GM21619 (cell line): ENCODE measurements around the gene PEX11G.
A peak's percentile ranks its signal among the peaks of the same experiment; 100 is the strongest.

Experiments used
- ATAC-seq: cut with Tn5 transposase; IDR thresholded peaks from one replicate; pipeline ENCODE4 v1.9.1; 2021; ENCODE audit not compliant: unreplicated experiment

The PEX11G gene

DNA sequence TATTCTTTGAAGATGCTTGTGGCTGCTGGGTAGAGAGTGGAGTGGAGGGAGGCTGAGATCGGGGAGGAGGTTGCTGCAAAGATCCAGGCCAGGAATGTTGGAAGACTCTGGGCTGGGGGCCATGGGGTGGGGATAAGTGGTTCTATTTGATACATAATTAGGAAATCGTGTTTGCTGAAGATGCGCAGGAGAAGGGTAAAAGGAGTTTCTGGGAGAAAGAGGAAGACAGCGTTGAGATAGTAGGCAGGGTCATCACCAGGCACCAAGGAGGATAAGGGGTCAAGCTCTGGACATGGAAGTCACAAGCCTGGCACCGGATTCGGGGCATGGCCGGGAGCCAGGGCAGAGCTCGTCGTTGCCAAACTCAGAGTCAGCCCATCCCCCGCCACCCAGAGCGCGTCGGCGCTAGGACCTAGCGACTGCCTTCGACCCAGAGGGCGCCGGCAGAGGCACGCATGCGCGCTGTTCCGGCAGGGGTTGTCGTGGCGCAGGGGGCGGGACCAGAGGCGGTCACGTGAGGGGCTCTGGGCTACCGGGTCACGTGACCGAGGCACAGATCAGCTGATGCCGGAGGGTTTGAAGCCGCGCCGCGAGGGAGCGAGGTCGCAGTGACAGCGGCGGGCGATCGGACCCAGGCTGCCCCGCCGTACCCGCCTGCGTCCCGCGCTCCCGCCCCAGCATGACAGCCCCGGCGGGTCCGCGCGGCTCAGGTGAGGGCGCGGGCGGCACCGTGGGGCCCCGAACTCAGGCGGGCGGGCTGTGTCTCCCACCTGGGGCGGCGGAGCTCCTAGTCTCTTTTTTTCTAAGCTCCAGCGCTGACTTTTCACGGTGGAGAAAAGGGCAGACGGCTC lies 33.5 kb upstream of the PEX11G start, which contains the start of gene MCOLN1:
Gene MCOLN1 (plus strand): TSS at position 553 of the 851 bp plus-strand sequence. CDS start 127 bp downstream, at position 680.
- peak; percentile 70 for ATAC-seq

DNA sequence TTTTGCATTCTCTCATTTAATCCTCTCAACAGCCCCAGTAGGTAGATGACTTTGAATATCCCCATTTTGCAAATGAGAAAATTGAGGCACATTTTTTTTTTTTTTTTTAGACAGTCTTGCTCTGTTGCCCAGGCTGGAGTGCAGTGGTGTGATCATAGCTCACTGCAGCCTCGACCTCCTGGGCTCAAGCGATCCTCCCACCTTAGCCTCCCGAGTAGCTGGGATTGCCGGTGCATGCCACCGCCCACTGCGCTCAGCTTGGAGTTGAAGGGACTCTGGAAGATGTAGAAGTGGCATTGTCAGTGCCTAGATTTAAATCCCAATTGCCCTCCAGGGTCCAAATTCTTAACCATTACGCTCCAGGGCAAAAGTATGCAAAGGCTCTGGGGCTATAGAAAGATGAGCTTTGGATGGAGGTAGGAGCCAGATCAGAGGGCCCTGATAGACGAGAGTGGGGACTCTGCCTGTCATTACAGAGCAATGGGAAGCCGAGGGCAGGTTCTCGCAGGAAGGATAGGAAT lies 32.8 kb upstream of the PEX11G start:
- ATAC-seq: no peak

DNA sequence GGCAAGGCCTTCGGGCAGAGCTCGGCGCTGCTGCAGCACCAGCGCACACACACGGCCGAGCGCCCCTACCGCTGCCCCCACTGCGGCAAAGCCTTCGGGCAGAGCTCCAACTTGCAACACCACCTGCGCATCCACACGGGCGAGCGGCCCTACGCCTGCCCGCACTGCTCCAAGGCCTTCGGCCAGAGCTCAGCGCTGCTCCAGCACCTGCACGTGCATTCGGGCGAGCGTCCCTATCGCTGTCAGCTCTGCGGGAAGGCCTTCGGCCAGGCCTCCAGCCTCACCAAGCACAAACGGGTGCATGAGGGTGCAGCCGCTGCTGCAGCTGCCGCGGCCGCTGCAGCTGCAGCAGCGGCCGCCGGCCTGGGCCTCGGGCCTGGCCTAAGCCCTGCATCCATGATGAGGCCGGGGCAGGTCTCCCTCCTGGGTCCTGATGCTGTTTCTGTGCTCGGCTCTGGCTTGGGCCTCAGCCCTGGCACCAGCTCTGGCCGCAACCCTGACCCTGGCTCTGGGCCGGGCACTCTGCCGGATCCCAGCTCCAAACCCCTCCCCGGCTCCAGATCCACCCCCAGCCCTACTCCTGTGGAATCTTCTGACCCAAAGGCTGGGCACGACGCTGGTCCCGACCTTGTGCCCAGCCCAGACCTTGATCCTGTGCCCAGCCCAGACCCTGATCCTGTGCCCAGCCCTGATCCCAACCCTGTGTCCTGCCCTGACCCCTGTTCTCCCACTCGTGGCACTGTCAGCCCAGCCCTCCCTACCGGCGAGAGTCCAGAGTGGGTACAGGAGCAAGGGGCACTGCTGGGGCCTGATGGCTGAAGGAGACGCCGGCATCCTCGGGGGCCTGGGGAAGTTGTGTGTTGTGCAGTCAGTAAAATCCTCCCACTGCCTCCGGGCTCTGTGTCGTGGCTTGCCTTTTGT lies 31.6 kb upstream of the PEX11G start:
- no peak for ATAC-seq

GRCh38 chr19:7519361-7520130 lies 30.7 kb upstream of the PEX11G start:
- no peak for ATAC-seq

GRCh38 chr19:7516878-7517277 lies 28.0 kb upstream of the PEX11G start:
- ATAC-seq: no peak

- no peak for ATAC-seq
Observed at GRCh38 chr19:7516333-7516732, 27.5 kb upstream of the PEX11G start.

- ATAC-seq: no peak
Observed at GRCh38 chr19:7515645-7516151, 26.9 kb upstream of the PEX11G start, which contains the start of gene ZNF358. Gene ZNF358, plus strand, starts transcription at chr19:7516103. Its CDS starts 3,140 bp downstream, at chr19:7519243.

DNA sequence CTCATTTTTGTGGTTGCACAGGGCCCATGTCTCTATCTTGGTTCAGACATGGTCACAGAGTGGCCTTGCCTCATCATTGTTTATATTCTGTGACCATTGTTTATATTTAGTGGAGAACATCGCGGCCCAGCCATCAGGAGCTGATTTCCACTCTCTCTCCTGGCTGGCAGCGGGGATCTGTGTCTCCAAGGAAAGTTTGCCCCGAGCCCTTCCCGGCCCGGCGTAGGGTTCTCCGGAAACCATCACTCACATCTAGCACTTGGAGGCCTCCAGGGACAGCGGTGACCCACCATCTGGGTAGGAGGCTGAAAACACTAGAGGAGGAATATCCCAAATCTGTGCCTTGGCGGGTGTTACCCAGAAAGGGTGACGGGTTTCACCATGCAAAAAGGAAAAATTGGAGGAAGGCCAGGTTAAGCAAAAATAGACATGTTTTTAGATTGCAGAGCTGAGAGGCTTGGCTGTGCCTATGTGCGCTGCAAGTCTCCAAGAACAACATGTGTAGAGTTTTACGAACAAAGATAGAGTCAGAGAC lies 26.3 kb upstream of the PEX11G start:
- ATAC-seq: no peak

DNA sequence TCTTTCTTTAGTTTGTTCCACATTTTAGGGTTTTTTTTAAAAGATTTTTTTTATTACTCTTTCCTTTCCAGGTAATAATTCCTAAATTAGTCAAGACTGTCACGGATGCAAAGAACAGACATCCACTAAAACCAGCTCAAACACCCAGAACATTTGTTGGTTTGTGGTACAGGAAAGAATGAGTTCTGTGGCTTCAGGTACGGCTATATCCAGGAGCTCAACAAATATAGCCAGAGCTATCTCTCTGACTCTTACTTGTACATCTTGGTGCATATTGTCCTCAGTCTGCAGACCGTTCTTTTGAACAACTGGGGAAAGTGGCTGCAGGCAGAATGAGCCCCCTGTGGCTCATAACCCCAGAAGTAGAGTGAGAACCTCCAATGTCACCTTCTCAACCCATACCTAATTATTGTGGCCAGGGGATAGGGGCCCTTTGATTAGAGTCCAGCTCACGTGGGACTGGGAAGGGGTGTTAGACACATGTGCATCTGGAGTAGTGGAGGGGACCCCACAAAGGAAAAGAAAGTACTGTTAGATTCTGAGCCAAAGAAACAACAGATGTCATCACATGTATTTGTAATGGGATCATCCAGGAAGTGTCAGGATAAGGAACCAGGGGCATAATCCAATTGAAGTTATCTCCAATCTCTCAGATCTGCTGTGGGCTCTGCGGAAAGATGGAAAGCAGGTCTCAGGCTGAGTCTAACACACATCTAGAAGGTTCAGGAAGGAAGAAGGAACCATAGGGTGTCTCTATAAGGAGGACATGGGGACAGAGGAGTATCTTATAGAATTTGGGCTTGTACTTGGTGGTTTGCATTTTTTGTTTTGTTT lies 25.2 kb upstream of the PEX11G start:
- no peak for ATAC-seq

DNA sequence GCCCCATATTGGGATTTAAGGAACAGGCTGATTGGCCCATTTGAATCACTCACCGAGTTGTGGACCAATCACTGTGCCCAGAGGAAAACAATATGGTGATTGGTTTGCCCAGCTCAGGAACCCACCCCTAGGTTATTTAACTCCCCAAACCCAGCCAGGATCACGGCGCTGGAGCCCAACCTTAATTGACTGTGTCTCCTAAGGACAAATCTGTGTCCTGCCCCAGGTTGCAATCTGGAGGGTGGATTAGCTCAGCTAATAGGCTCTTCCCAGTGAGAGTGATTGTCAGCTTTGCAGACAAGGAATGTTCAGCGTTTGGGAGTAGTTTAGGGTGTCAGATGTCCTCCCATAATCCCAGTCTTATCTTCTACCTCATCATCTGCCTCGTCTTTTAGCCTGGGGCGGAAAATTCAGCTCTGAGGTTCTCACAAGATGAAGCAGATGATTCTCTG lies 23.6 kb upstream of the PEX11G start:
- no peak for ATAC-seq

- ATAC-seq: no peak
Observed at GRCh38 chr19:7509625-7510024, 20.8 kb upstream of the PEX11G start.

- ATAC-seq: no peak
Observed at GRCh38 chr19:7507884-7508283, 19.0 kb upstream of the PEX11G start.

GRCh38 chr19:7506385-7507328 lies 17.8 kb upstream of the PEX11G start:
- ATAC-seq: no peak

DNA sequence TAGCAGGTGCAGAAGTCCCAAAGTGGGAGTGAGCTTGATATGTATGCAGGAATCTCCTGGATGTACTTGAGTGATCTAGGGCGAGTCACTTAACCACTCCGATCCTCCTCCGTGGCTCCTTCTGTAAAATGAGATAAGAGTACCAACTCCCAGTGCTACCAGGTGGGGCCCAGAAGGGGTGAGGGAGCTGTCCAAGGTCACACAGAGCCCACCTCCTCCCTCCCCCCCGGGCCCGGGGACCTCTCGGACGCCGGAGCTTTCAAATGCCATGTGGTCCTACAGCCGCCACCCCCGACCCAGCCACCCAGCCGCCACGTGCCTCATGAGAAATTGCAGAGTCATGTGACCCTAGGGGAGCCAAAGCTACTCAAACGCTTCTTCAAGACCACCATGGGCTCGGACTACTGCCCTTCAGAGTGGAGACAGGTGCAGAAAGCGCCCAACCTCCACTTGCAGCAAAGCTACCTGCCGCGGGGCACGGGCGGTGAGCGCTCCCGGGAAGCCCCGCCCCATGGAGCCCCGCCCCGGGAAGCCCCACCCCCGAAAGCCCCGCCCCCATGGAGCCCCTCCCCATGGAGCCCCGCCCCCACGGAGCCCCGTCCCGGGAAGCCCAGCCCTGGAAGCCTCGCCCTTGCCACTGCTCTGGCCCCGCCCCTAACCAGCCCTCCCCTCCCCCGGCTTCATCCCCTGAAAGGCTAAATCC lies 17.0 kb upstream of the PEX11G start:
- ATAC-seq: no peak

DNA sequence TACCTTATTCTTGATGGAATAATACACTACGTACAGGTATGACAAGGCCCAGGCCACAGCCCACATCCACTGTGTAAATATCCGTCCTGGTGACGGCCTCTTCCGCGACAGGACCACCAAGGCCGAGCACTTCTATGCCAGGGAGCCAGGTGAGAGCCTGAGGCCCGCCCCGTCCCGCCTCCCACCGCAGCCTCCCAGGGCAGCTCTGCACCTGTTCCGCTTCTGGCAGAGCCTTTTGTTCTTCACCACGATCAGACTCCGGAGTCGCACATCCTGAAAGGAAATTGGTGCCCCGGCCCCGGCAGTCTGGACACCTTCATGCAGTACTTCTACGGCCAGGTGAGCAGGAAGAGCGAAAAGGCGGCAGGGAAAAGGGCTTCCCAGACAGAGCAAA lies 16.4 kb upstream of the PEX11G start:
- ATAC-seq: no peak

DNA sequence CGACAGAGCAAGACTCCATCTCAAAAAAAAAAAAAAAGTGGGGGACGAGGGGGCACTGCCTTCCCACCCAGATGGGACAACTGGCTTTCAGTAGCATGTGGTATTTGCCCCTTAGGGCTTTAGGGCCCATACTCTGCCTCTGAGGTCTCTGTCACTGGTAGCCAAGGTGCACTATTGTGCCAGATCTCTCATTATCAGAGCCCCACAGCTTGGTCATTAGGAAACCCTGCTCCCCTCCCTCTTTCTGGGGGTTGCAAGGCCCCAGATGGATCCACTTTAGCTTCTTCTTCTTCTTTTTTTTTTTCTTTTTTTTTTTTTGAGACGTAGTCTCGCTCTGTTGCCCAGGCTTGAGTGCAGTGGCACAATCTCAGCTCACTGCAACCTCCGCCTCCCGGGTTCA lies 15.8 kb upstream of the PEX11G start:
- no peak for ATAC-seq

DNA sequence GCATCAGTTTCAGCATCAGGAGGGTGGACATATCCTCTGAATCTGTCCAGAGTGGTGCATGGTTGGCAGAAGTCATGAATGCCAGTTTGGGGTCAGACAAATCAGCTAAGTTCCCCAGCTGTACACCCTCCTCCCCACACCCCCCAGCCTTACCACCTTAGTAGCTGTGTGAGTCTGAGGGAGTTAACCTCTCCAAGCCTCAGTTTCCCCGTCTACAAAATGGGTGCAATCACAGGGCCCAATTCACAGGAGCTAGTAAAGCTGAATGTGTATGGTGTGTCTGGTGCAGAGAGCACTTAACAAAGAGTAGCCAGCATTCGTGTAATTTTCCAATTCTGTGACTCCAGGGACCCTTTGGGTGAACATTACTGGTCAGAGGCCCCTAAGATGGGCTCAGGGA lies 13.7 kb upstream of the PEX11G start:
- no peak for ATAC-seq
